Measurements from ENCODE around the gene SAPCD2. TPM values are rescaled to one million over a fixed set of nuclear protein-coding genes. Genes with fewer than 3 reads are reported as not detected.

The SAPCD2 gene
- total and polyA plus RNA-seq, 9 of the 15 experiments (the other 6 are each of a cell fraction or from before 2014, with no cell fraction given), result 3.4 to 91.8 (median 18.8) TPM

- TF ChIP-seq, protein P1, sequence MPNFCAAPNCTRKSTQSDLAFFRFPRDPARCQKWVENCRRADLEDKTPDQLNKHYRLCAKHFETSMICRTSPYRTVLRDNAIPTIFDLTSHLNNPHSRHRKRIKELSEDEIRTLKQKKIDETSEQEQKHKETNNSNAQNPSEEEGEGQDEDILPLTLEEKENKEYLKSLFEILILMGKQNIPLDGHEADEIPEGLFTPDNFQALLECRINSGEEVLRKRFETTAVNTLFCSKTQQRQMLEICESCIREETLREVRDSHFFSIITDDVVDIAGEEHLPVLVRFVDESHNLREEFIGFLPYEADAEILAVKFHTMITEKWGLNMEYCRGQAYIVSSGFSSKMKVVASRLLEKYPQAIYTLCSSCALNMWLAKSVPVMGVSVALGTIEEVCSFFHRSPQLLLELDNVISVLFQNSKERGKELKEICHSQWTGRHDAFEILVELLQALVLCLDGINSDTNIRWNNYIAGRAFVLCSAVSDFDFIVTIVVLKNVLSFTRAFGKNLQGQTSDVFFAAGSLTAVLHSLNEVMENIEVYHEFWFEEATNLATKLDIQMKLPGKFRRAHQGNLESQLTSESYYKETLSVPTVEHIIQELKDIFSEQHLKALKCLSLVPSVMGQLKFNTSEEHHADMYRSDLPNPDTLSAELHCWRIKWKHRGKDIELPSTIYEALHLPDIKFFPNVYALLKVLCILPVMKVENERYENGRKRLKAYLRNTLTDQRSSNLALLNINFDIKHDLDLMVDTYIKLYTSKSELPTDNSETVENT (CRISPR knock-in tag; IDR thresholded peaks at IDR 0.05), result no peak
- TF ChIP-seq POLR2A (conservative IDR thresholded peaks at IDR 0.05) (0 out of 2 replicates have a peak, but pooled peaks have one; percentile 8), ARID4B (CRISPR knock-in tag; IDR thresholded peaks at IDR 0.05) (peak; percentile 47), CHD1 (IDR thresholded peaks at IDR 0.05; ENCODE audit: low read length) (no peak), FOXK1 (CRISPR knock-in tag; IDR thresholded peaks at IDR 0.05; ENCODE audit: borderline replicate concordance) (no peak), KDM2B (CRISPR knock-in tag; IDR thresholded peaks at IDR 0.05) (no peak), NR3C1 (CRISPR knock-in tag; IDR thresholded peaks at IDR 0.05) (no peak), ZNF121 (CRISPR knock-in tag; conservative IDR thresholded peaks at IDR 0.05) (no peak; the same call in 1 of the 2 replicates), CTCF (IDR thresholded peaks at IDR 0.05 in 2 of 3, conservative IDR thresholded peaks at IDR 0.05 in 1 of 3; ENCODE audit: insufficient read depth in 2 of 3, low read depth in 1 of 3, low read length in 3 of 3) (peak in 2 of 3 experiments; percentile 14 to 34; a peak in 2 of 6 replicates), MYNN (IDR thresholded peaks at IDR 0.05) (no peak), MYNN (CRISPR knock-in tag; IDR thresholded peaks at IDR 0.05) (no peak), CBX5 (IDR thresholded peaks at IDR 0.05; ENCODE audit: borderline replicate concordance, low read depth) (no peak), MEIS2 (IDR thresholded peaks at IDR 0.05; ENCODE audit: partially characterized antibody) (no peak), ZFX (CRISPR knock-in tag; IDR thresholded peaks at IDR 0.05) (peak; percentile 77)
- TF ChIP-seq, protein P2, sequence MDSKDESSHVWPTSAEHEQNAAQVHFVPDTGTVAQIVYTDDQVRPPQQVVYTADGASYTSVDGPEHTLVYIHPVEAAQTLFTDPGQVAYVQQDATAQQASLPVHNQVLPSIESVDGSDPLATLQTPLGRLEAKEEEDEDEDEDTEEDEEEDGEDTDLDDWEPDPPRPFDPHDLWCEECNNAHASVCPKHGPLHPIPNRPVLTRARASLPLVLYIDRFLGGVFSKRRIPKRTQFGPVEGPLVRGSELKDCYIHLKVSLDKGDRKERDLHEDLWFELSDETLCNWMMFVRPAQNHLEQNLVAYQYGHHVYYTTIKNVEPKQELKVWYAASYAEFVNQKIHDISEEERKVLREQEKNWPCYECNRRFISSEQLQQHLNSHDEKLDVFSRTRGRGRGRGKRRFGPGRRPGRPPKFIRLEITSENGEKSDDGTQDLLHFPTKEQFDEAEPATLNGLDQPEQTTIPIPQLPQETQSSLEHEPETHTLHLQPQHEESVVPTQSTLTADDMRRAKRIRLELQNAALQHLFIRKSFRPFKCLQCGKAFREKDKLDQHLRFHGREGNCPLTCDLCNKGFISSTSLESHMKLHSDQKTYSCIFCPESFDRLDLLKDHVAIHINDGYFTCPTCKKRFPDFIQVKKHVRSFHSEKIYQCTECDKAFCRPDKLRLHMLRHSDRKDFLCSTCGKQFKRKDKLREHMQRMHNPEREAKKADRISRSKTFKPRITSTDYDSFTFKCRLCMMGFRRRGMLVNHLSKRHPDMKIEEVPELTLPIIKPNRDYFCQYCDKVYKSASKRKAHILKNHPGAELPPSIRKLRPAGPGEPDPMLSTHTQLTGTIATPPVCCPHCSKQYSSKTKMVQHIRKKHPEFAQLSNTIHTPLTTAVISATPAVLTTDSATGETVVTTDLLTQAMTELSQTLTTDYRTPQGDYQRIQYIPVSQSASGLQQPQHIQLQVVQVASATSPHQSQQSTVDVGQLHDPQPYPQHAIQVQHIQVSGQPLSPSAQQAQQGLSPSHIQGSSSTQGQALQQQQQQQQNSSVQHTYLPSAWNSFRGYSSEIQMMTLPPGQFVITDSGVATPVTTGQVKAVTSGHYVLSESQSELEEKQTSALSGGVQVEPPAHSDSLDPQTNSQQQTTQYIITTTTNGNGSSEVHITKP (IDR thresholded peaks at IDR 0.05; ENCODE audit: partially characterized antibody), result no peak
Measured at GRCh38 chr9:137070906-137071275, 534 bp upstream of the SAPCD2 start (continued).

All from K562 (cell line).